Kidney (tissue), 14 donors: ENCODE data around the gene NREP. TPM values are rescaled to one million over a fixed set of nuclear protein-coding genes. Genes with fewer than 3 reads are reported as not detected.

Experiments
- DNase-seq, 5 donors: peaks; one replicate each; pipeline ENCODE4 v3.0.0-alpha.2; 2013 to 2020
- FAIRE-seq: peaks from 2 replicates; lab custom pipeline; 2012; peaks lifted over from hg19 to GRCh38; lab: Jason Lieb, UNC
- H3K27ac ChIP-seq, 2 donors: one replicate each; pipeline ENCODE4 v1.7.0; 2013; ENCODE audit warnings: low read depth in 2 of 2, low read length in 2 of 2, inconsistent platforms in 1 of 2
- H3K27me3 ChIP-seq: one replicate; pipeline ENCODE4 v1.7.1; 2013; ENCODE audit warnings: low read length, inconsistent platforms; ENCODE audit not compliant: control insufficient read depth, insufficient read depth
- H3K36me3 ChIP-seq, 3 donors: one replicate each; pipeline versions ENCODE4 v1.7.0 to v1.7.1; 2013; ENCODE audit warnings: low read length in 3 of 3, control low read depth in 1 of 3, inconsistent platforms in 1 of 3; ENCODE audit not compliant: insufficient read depth in 3 of 3, control insufficient read depth in 2 of 3
- H3K4me1 ChIP-seq, 3 donors: one replicate each; pipeline versions ENCODE4 v1.7.0 to v1.7.1; 2013; ENCODE audit warnings: low read length in 3 of 3, inconsistent platforms in 1 of 3, low read depth in 1 of 3; ENCODE audit not compliant: control insufficient read depth in 2 of 3, insufficient read depth in 2 of 3
- H3K4me3 ChIP-seq, 3 donors: one replicate each; pipeline versions ENCODE4 v1.7.0 to v1.8.1; 2013; ENCODE audit warnings: low read length in 3 of 3, control low read depth in 1 of 3, inconsistent platforms in 1 of 3
- H3K9ac ChIP-seq, 3 donors: one replicate each; pipeline versions ENCODE4 v1.7.0 to v1.7.1; 2013; ENCODE audit warnings: low read length in 3 of 3, control low read depth in 1 of 3, inconsistent platforms in 1 of 3
- H3K9me3 ChIP-seq, 3 donors: one replicate each; pipeline versions ENCODE4 v1.7.0 to v1.7.1; 2013; ENCODE audit warnings: low read length in 3 of 3, control low read depth in 1 of 3, inconsistent platforms in 1 of 3; ENCODE audit not compliant: control insufficient read depth in 2 of 3, insufficient read depth in 1 of 3
- CTCF ChIP-seq: IDR thresholded peaks from 3 replicates; pipeline ENCODE4 v1.5.1; 2012; ENCODE audit warnings: mild to moderate bottlenecking, moderate library complexity, borderline replicate concordance; ENCODE audit not compliant: insufficient read depth; ENCODE audit errors: extremely low read depth
- intact Hi-C: fragments of 100-400 bp; cut with DNase I; formaldehyde crosslinking; loops from one replicate; pipeline ENCODE4 v1.11.1; 2022
- polyA plus RNA-seq: library from polyadenylated mRNA; stranded (reverse); fragments of 350-450 nt; fragmentation: Illumina TruSeq; extraction: RNeasy Lipid Tissue Mini Kit (QIAGEN cat#74804); gene quantifications from one replicate; pipeline ENCODE4 v1.2.3, GENCODE V29; 2014; ENCODE audit warnings: low read depth, low replicate concordance; ENCODE audit not compliant: insufficient read depth
- total RNA-seq: library from RNA; stranded (reverse); fragmentation: NEBNext Ultra II Directional; extraction: Animal tissue kit (Norgen Biotek cat#: 25700); gene quantifications from one replicate; pipeline ENCODE4 v1.2.1, GENCODE V29; 2021
- donor health status: control.
- donor health status: control.
- donor health status: control.
- donor health status: control.
- donor health status: control.
- donor health status: DM: yes; HTN: yes; CAD: no.
- donor health status: Normal renal cell carcinoma (clear cell type).

NREP gene
- total and polyA plus RNA-seq, 2 donors from 2014 or later: 20.9 to 37.0 TPM

GRCh38 chr5:111689357-111689935 lies 67.5 kb downstream of the NREP start:
- Histone ChIP-seq H3K9ac (no peak overlapping the region), H3K27ac (peak overlapping the region in 1 of 2 donors; percentile 47), H3K4me3 (no peak overlapping the region), H3K27me3 (no peaks in the 10 kb centered on the region), H3K9me3 (no peaks in the 10 kb centered on the region), H3K36me3 (no peaks in the 10 kb centered on the region), H3K4me1 (peaks cover 0 to 5% (median 4%) of the 10 kb centered on the region in 3 donors)
- FAIRE-seq: no peak
- intact Hi-C loops: no loop called here
- peak in 1 of 5 donors; percentile 35 for DNase-seq
- no peak for TF ChIP-seq CTCF

- H3K27me3 ChIP-seq: no peaks in the 10 kb centered on the region
- no peak overlapping the region for H3K4me3 ChIP-seq
- no peak overlapping the region for H3K9ac ChIP-seq
- H3K4me1 ChIP-seq: peaks cover 4 to 13% (median 9%) of the 10 kb centered on the region in 3 donors
- no peak for FAIRE-seq
- intact Hi-C loops: no loop called here
- no peak overlapping the region for H3K27ac ChIP-seq
- TF ChIP-seq CTCF: peak; percentile 28
- DNase-seq: peak in 1 of 5 donors; percentile 56
- no peaks in the 10 kb centered on the region for H3K36me3 ChIP-seq
- H3K9me3 ChIP-seq: no peaks in the 10 kb centered on the region
These were observed 71.0 kb downstream of the NREP start for GRCh38 chr5:111685969-111686368.

- Histone ChIP-seq H3K9me3 (no peaks in the 10 kb centered on the region), H3K9ac (no peak overlapping the region), H3K27me3 (no peaks in the 10 kb centered on the region), H3K36me3 (no peaks in the 10 kb centered on the region), H3K4me1 (peaks cover 4 to 23% (median 11%) of the 10 kb centered on the region in 3 donors), H3K27ac (no peak overlapping the region), H3K4me3 (no peak overlapping the region)
- TF ChIP-seq CTCF: no peak
- intact Hi-C loops: no loop called here
- no peak for FAIRE-seq
- DNase-seq: no peak
These were observed 74.4 kb downstream of the NREP start for GRCh38 chr5:111682641-111683040.

DNA sequence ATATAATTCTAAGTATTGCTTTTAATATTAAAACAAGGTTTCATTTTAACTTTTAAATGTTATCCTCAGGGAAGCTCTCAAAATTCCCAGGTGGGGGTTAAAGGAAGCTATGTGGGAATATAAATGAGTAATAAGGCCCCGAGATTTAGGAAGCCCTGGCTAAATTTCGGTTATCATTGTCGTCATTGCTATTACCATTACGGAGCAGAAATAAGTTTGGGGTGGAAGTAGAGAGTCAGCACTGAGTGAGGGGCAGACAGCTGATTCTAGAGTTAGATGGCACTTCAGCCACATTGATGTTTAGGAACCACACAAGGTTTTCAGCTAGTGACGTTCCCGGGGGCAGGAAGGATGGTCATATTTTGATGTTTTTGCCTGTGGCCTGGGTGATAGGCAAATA lies 74.9 kb downstream of the NREP start:
- FAIRE-seq (no peak), DNase-seq (no peak)
- no peaks in the 10 kb centered on the region for H3K9me3 ChIP-seq
- peaks cover 4 to 23% (median 11%) of the 10 kb centered on the region in 3 donors for H3K4me1 ChIP-seq
- intact Hi-C loops: no loop called here
- no peaks in the 10 kb centered on the region for H3K27me3 ChIP-seq
- H3K36me3 ChIP-seq: no peaks in the 10 kb centered on the region
- TF ChIP-seq CTCF: no peak
- peak overlapping the region in 1 of 3 donors; percentile 28 for H3K4me3 ChIP-seq
- peak overlapping the region in 1 of 2 donors; percentile 25 for H3K27ac ChIP-seq
- no peak overlapping the region for H3K9ac ChIP-seq
